HepG2 (cell line): ENCODE results near the gene NECTIN2. TPM values are rescaled to one million over a fixed set of nuclear protein-coding genes. Genes with fewer than 3 reads are reported as not detected.
A peak's percentile ranks its signal among the peaks of the same experiment; 100 is the strongest.

Source experiments
- CEBPB ChIP-seq: IDR thresholded peaks from 2 replicates; pipeline ENCODE4 v1.6.1; 2011; ENCODE audit warnings: low read depth, low read length, improper control_type of control experiment, borderline replicate concordance
- FOXK1 ChIP-seq: sonication (generic); formaldehyde crosslinking; IDR thresholded peaks from 2 replicates; pipeline ENCODE4 v1.4.0; 2020; ENCODE audit warnings: low read depth, missing genetic modification reagents, borderline replicate concordance
- HOXA9 ChIP-seq: sonication (generic); formaldehyde crosslinking; IDR thresholded peaks from 2 replicates; pipeline ENCODE4 v1.8.1; 2022; ENCODE audit warnings: missing genetic modification reagents, mild to moderate bottlenecking, moderate library complexity, borderline replicate concordance
- KLF16 ChIP-seq, 2 experiments: sonication (generic) in 1 of 2; formaldehyde crosslinking in 1 of 2; IDR thresholded peaks; 2 replicates each; pipeline versions ENCODE4 v1.6.1 to v1.8.0; 2016 to 2023; ENCODE audit warnings: missing genetic modification reagents in 2 of 2, missing compliant biosample characterization in 1 of 2
- MEIS1 ChIP-seq: sonication (generic); formaldehyde crosslinking; IDR thresholded peaks from 2 replicates; pipeline ENCODE4 v1.9.0; 2021; ENCODE audit warnings: mild to moderate bottlenecking, missing genetic modification reagents, moderate library complexity, borderline replicate concordance
- MXD4 ChIP-seq: IDR thresholded peaks from 2 replicates; pipeline ENCODE4 v1.6.1; 2016; ENCODE audit warnings: mild to moderate bottlenecking, missing biosample characterization, missing genetic modification reagents
- MYC ChIP-seq: sonication (generic); formaldehyde crosslinking; IDR thresholded peaks from 2 replicates; pipeline ENCODE4 v1.9.0; 2021; ENCODE audit warnings: missing genetic modification reagents, borderline replicate concordance
- NR0B2 ChIP-seq: sonication (generic); formaldehyde crosslinking; IDR thresholded peaks from 2 replicates; pipeline ENCODE4 v1.4.0; 2020; ENCODE audit warnings: mild to moderate bottlenecking, missing genetic modification reagents
- NR2F1 ChIP-seq, 2 experiments: fragments of 450-650 bp in 1 of 2; formaldehyde crosslinking in 1 of 2; IDR thresholded peaks; 2 replicates each; pipeline versions ENCODE4 v1.5.0 to v1.6.1; 2016 to 2020; ENCODE audit warnings: mild to moderate bottlenecking in 1 of 2, missing compliant biosample characterization in 1 of 2, missing genetic modification reagents in 1 of 2, moderate library complexity in 1 of 2
- SMARCC2 ChIP-seq: fragments of 450-650 bp; IDR thresholded peaks from 2 replicates; pipeline ENCODE4 v1.6.1; 2017; ENCODE audit warnings: antibody characterized with exemption, mild to moderate bottlenecking
- ZBTB3 ChIP-seq: sonication (generic); formaldehyde crosslinking; IDR thresholded peaks from 2 replicates; pipeline ENCODE4 v1.4.0; 2020; ENCODE audit warnings: low read depth, mild to moderate bottlenecking, moderate library complexity, missing genetic modification reagents, borderline replicate concordance
- ZBTB33 ChIP-seq: sonication (generic); formaldehyde crosslinking; IDR thresholded peaks from 2 replicates; pipeline ENCODE4 v1.4.0; 2020; ENCODE audit warnings: missing genetic modification reagents
- ZNF205 ChIP-seq: IDR thresholded peaks from 2 replicates; pipeline ENCODE4 v1.6.1; 2018; ENCODE audit warnings: missing biosample characterization, missing genetic modification reagents
- ZNF251 ChIP-seq: sonication (generic); formaldehyde crosslinking; IDR thresholded peaks from 2 replicates; pipeline ENCODE4 v1.9.0; 2021; ENCODE audit warnings: mild to moderate bottlenecking, missing genetic modification reagents
- ZNF331 ChIP-seq: sonication (generic); formaldehyde crosslinking; IDR thresholded peaks from 2 replicates; pipeline ENCODE4 v1.4.0; 2020; ENCODE audit warnings: missing genetic modification reagents
- ZNF577 ChIP-seq: sonication (generic); formaldehyde crosslinking; IDR thresholded peaks from 2 replicates; pipeline ENCODE4 v1.4.0; 2020; ENCODE audit warnings: mild to moderate bottlenecking, low read depth, missing genetic modification reagents, borderline replicate concordance
- ZNF652 ChIP-seq: IDR thresholded peaks from 2 replicates; pipeline ENCODE4 v1.6.1; 2016; ENCODE audit warnings: low read depth, borderline replicate concordance
- ZNF782 ChIP-seq: sonication (generic); formaldehyde crosslinking; IDR thresholded peaks from 2 replicates; pipeline ENCODE4 v1.4.0; 2020; ENCODE audit warnings: missing genetic modification reagents, mild to moderate bottlenecking, borderline replicate concordance
- polyA plus RNA-seq, 8 experiments: library from polyadenylated mRNA; depleted of rRNA in 3 of 8; stranded (reverse) in 7 of 8; unstranded in 1 of 8; fragments of >200 nt; fragmentation: Illumina TruSeq in 4 of 8; extraction: Trizol in 4 of 8; gene quantifications; 2 replicates each; pipeline versions ENCODE4 v1.2.1 to v1.2.3, GENCODE V29; 2011 to 2016; ENCODE audit warnings: low read depth in 4 of 8, missing spikeins in 1 of 8, mixed read lengths in 1 of 8; ENCODE audit not compliant: insufficient read depth in 1 of 8
- total RNA-seq, 5 experiments: library from RNA; depleted of rRNA; stranded (reverse); fragments of >200 nt; fragmentation: Illumina TruSeq; extraction: Trizol; gene quantifications; 2 replicates each; pipeline ENCODE4 v1.2.3, GENCODE V29; 2016; ENCODE audit warnings: low read depth in 1 of 5
- TF ChIP-seq, protein P1 (sequence below): sonication (generic); formaldehyde crosslinking; IDR thresholded peaks from 2 replicates; pipeline ENCODE4 v1.4.0; 2020; ENCODE audit warnings: missing genetic modification reagents, borderline replicate concordance
- TF ChIP-seq, protein P2 (sequence below): sonication (generic); IDR thresholded peaks from 2 replicates; pipeline ENCODE4 v1.6.1; 2016; ENCODE audit warnings: low read depth, borderline replicate concordance
- TF ChIP-seq, protein P3 (sequence below): sonication (generic); formaldehyde crosslinking; IDR thresholded peaks from 2 replicates; pipeline ENCODE4 v1.4.0; 2020; ENCODE audit warnings: missing genetic modification reagents
- TF ChIP-seq, protein P4 (sequence below): sonication (generic); formaldehyde crosslinking; IDR thresholded peaks from 2 replicates; pipeline ENCODE4 v1.9.0; 2021; ENCODE audit warnings: missing genetic modification reagents, borderline replicate concordance

The NECTIN2 gene
- total and polyA plus RNA-seq, 2 of the 13 experiments (the other 11 are each of a cell fraction or from before 2014, with no cell fraction given), result 75.4 to 114 TPM

DNA sequence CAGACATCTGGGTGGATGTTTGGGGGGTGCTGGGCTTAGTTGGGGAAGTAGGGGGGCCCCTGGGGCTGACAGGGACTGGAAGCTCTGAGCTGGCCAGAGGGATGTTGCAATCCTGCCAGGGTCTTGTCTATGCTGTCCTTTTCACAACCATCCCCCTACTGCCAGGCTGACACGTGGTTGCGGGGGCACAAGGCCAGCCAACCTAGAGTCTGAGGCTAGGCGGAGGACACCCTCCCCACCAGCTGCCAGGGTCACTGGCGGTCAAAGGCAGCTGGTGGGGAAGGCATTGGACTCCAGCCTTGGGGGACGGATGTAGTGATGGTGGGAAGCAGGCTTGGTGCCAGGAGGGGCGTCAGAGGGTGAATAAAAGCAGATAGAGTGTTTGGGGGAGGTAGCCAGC lies 66.8 kb downstream of the NECTIN2 start (continued):
- TF ChIP-seq, protein P1, sequence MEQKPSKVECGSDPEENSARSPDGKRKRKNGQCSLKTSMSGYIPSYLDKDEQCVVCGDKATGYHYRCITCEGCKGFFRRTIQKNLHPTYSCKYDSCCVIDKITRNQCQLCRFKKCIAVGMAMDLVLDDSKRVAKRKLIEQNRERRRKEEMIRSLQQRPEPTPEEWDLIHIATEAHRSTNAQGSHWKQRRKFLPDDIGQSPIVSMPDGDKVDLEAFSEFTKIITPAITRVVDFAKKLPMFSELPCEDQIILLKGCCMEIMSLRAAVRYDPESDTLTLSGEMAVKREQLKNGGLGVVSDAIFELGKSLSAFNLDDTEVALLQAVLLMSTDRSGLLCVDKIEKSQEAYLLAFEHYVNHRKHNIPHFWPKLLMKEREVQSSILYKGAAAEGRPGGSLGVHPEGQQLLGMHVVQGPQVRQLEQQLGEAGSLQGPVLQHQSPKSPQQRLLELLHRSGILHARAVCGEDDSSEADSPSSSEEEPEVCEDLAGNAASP, result peak; percentile 97
- TF ChIP-seq SMARCC2, result no peak
- TF ChIP-seq KLF16 (CRISPR knock-in tag; IDR thresholded peaks at IDR 0.05), result peak in 1 of 2 experiments; percentile 60; a peak in 1 of 4 replicates
- TF ChIP-seq ZBTB33 (CRISPR knock-in tag), result peak; percentile 43; the same call in 1 of the 2 replicates
- peak; percentile 19; the same call in 1 of the 2 replicates for TF ChIP-seq MXD4 (CRISPR knock-in tag)
- 0 out of 2 replicates have a peak, but pooled peaks have one; percentile 51 for TF ChIP-seq HOXA9 (CRISPR knock-in tag)
- peak; percentile 69 to 84 for TF ChIP-seq NR2F1 (CRISPR knock-in tag; IDR thresholded peaks at IDR 0.05)
- TF ChIP-seq, protein P2, sequence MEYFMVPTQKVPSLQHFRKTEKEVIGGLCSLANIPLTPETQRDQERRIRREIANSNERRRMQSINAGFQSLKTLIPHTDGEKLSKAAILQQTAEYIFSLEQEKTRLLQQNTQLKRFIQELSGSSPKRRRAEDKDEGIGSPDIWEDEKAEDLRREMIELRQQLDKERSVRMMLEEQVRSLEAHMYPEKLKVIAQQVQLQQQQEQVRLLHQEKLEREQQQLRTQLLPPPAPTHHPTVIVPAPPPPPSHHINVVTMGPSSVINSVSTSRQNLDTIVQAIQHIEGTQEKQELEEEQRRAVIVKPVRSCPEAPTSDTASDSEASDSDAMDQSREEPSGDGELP, result peak; percentile 92
- TF ChIP-seq MYC, result peak; percentile 96
- TF ChIP-seq ZNF331 (CRISPR knock-in tag), result peak; percentile 74
- TF ChIP-seq ZNF251 (CRISPR knock-in tag), result no peak
- TF ChIP-seq, protein P3, sequence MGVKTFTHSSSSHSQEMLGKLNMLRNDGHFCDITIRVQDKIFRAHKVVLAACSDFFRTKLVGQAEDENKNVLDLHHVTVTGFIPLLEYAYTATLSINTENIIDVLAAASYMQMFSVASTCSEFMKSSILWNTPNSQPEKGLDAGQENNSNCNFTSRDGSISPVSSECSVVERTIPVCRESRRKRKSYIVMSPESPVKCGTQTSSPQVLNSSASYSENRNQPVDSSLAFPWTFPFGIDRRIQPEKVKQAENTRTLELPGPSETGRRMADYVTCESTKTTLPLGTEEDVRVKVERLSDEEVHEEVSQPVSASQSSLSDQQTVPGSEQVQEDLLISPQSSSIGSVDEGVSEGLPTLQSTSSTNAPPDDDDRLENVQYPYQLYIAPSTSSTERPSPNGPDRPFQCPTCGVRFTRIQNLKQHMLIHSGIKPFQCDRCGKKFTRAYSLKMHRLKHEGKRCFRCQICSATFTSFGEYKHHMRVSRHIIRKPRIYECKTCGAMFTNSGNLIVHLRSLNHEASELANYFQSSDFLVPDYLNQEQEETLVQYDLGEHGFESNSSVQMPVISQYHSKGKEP (CRISPR knock-in tag), result no peak
- peak; percentile 72; the same call in 1 of the 2 replicates for TF ChIP-seq MEIS1 (CRISPR knock-in tag)
- no peak for TF ChIP-seq ZBTB3
- peak; percentile 52; the same call in 1 of the 2 replicates for TF ChIP-seq NR0B2 (CRISPR knock-in tag)
- TF ChIP-seq ZNF577 (CRISPR knock-in tag), result no peak
- TF ChIP-seq ZNF205, result 0 out of 2 replicates have a peak, but pooled peaks have one; percentile 43
- TF ChIP-seq, protein P4, sequence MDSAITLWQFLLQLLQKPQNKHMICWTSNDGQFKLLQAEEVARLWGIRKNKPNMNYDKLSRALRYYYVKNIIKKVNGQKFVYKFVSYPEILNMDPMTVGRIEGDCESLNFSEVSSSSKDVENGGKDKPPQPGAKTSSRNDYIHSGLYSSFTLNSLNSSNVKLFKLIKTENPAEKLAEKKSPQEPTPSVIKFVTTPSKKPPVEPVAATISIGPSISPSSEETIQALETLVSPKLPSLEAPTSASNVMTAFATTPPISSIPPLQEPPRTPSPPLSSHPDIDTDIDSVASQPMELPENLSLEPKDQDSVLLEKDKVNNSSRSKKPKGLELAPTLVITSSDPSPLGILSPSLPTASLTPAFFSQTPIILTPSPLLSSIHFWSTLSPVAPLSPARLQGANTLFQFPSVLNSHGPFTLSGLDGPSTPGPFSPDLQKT (CRISPR knock-in tag), result no peak
- no peak for TF ChIP-seq ZNF652 (CRISPR knock-in tag)
- peak; percentile 61; the same call in 1 of the 2 replicates for TF ChIP-seq FOXK1 (CRISPR knock-in tag)
- peak; percentile 89 for TF ChIP-seq CEBPB
- TF ChIP-seq ZNF782 (CRISPR knock-in tag), result 0 out of 2 replicates have a peak, but pooled peaks have one; percentile 60
